HG03280 (cell line): Measurements from ENCODE around the gene NME5.
A peak's percentile ranks its signal among the peaks of the same experiment; 100 is the strongest.
"Not testable (repeated sequence)": the region's sequence is repeated elsewhere in the genome, so short reads cannot be mapped to it uniquely, and the experiment has no call there.

Source experiments
- ATAC-seq: cut with Tn5 transposase; IDR thresholded peaks from one replicate; pipeline ENCODE4 v1.9.1; 2021; ENCODE audit warnings: mild to moderate bottlenecking, moderate library complexity; ENCODE audit not compliant: unreplicated experiment

NME5 gene

GRCh38 chr5:138138949-138139780 lies at the start of gene NME5:
TSS of gene NME5 (minus strand) at chr5:138139428. CDS start at chr5:138138780, 648 bp downstream.
- ATAC-seq: peak; percentile 52

- no peak for ATAC-seq
Observed at GRCh38 chr5:138188626-138189025, 49.4 kb upstream of the NME5 start.

GRCh38 chr5:138186002-138186447 lies 46.8 kb upstream of the NME5 start:
- ATAC-seq: no peak

GRCh38 chr5:138182808-138183207 lies 43.6 kb upstream of the NME5 start:
- no peak for ATAC-seq

- no peak for ATAC-seq
Observed at GRCh38 chr5:138180841-138181240, 41.6 kb upstream of the NME5 start.

- ATAC-seq: no peak
Observed at GRCh38 chr5:138180183-138180782, 41.1 kb upstream of the NME5 start.

GRCh38 chr5:138179277-138179857 lies 40.1 kb upstream of the NME5 start:
- no peak for ATAC-seq

GRCh38 chr5:138178516-138179276 lies 39.5 kb upstream of the NME5 start, which contains the start of the genes BRD8 and KIF20A:
TSS of gene BRD8 (minus strand) at chr5:138178630. CDS start at chr5:138178614, 16 bp downstream.
TSS of gene KIF20A (plus strand) at chr5:138179112. CDS start at chr5:138179681, 569 bp downstream.
- ATAC-seq: peak; percentile 87

- no peak for ATAC-seq
Observed at GRCh38 chr5:138177941-138178515, 38.8 kb upstream of the NME5 start.

- ATAC-seq: no peak
Observed at GRCh38 chr5:138170299-138170698, 31.1 kb upstream of the NME5 start.

- no peak for ATAC-seq
Observed at GRCh38 chr5:138169124-138169523, 29.9 kb upstream of the NME5 start.

- no peak for ATAC-seq
Observed at GRCh38 chr5:138163721-138164120, 24.5 kb upstream of the NME5 start.

- no peak for ATAC-seq
Observed at GRCh38 chr5:138160706-138161105, 21.5 kb upstream of the NME5 start.

- no peak for ATAC-seq
Observed at GRCh38 chr5:138159666-138160065, 20.4 kb upstream of the NME5 start.

GRCh38 chr5:138157626-138158025 lies 18.4 kb upstream of the NME5 start:
- no peak for ATAC-seq

- not testable (repeated sequence) for ATAC-seq
Observed at GRCh38 chr5:138155977-138156376, 16.7 kb upstream of the NME5 start.

GRCh38 chr5:138149530-138149929 lies 10.3 kb upstream of the NME5 start:
- ATAC-seq: no peak

GRCh38 chr5:138148811-138149210 lies 9.6 kb upstream of the NME5 start:
- ATAC-seq: no peak

- ATAC-seq: not testable (repeated sequence)
Observed at GRCh38 chr5:138143578-138143977, 4.3 kb upstream of the NME5 start.

- no peak for ATAC-seq
Observed at GRCh38 chr5:138141734-138142133, 2.5 kb upstream of the NME5 start.

GRCh38 chr5:138140268-138140667 lies 1.0 kb upstream of the NME5 start:
- no peak for ATAC-seq
